Right cardiac atrium (tissue), 5 donors: ENCODE results near the gene RHEX. TPM values are rescaled to one million over a fixed set of nuclear protein-coding genes. Genes with fewer than 3 reads are reported as not detected.

Experiments
- ATAC-seq, 2 donors: fragments of 200-7000 bp; cut with Tn5 transposase; one replicate each; pipeline versions ENCODE4 v1.8.0 to v1.9.1; 2020; ENCODE audit warnings: moderate library complexity in 2 of 2, mild to moderate bottlenecking in 1 of 2
- DNase-seq, 3 donors: peaks; one replicate each; pipeline ENCODE4 v3.0.0-alpha.2; 2020
- H3K27ac ChIP-seq: one replicate; pipeline ENCODE4 v1.5.1; 2013; ENCODE audit warnings: mild to moderate bottlenecking, low read length, control low read depth, moderate library complexity
- H3K27me3 ChIP-seq: one replicate; pipeline ENCODE4 v1.6.1; 2013; ENCODE audit not compliant: control insufficient read depth, insufficient read depth
- H3K4me1 ChIP-seq: one replicate; pipeline ENCODE4 v1.6.1; 2013; ENCODE audit warnings: low read length; ENCODE audit not compliant: control insufficient read depth, insufficient read depth
- H3K4me3 ChIP-seq: one replicate; pipeline ENCODE4 v1.5.1; 2013; ENCODE audit warnings: low read length, control low read depth
- H3K9me3 ChIP-seq: one replicate; pipeline ENCODE4 v1.6.1; 2013; ENCODE audit warnings: low read length; ENCODE audit not compliant: control insufficient read depth
- WGBS: extraction: QIAGEN DNeasy Blood & Tissue Kit; methylation state at CpG from one replicate; pipeline ENCODE4 v1.1.7; 2013; 5-methylcytosine and 5-hydroxymethylcytosine counted together
- intact Hi-C, 4 donors: fragments of 100-400 bp; cut with DNase I; formaldehyde crosslinking; loops; one replicate each; pipeline versions ENCODE4 v1.11.0 to v1.14.0; 2022 to 2023
- polyA plus RNA-seq: library from polyadenylated mRNA; stranded (reverse); fragments of 200-250 nt; gene quantifications from one replicate; pipeline ENCODE4 v1.2.3, GENCODE V29; 2013
- total RNA-seq, 4 donors: library from RNA; stranded (reverse); fragmentation: NEBNext Ultra II Directional; extraction: Animal tissue kit (Norgen Biotek cat#: 25700); gene quantifications; one replicate each; pipeline ENCODE4 v1.2.1, GENCODE V29; 2021
- donor health status: healthy with polysubstance abuse.
- donor health status: DM: no; HTN: yes; CAD: no.
- donor health status: DM: no; HTN: no; CAD: no.
- donor health status: DM: no; HTN: yes; CAD: no; lungs with severe emphysema.
- donor health status: DM: yes; HTN: yes; CAD: no.

Gene RHEX
- total and polyA plus RNA-seq, 5 donors = 0.17 to 1.7 (median 0.82) TPM; not detected in 2

DNA sequence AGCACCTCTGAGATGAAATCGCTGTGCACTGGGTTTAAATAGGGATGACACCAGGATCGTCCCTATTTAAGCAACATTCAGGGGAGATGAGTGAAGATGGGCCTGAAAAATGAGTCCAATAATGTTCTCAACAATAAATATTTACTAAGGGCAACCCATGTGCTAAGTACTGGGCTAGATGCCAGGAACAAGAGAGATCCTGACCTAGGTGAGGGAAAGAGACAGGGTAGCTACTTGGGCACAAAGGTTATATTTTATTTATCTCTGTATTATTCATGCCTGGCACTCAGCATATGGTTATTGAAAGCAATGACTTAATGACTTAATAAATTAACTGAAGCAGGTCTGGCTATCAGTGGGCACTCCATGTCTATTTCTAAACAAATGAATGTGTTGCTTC, 91.6 kb downstream of the RHEX start:
- Histone ChIP-seq H3K4me3 (no peak overlapping the region), H3K9me3 (no peaks in the 10 kb centered on the region), H3K27me3 (no peaks in the 10 kb centered on the region), H3K4me1 (no peaks in the 10 kb centered on the region), H3K27ac (no peak overlapping the region)
- DNase-seq (no peak), ATAC-seq (no peak)
- 80% methylated on average over 2 of the region's 2 CpGs for WGBS
- intact Hi-C loops = no loop called here

- 73% methylated on average over 3 of the region's 3 CpGs for WGBS
- no peaks in the 10 kb centered on the region for H3K27me3 ChIP-seq
- H3K4me3 ChIP-seq = no peak overlapping the region
- ATAC-seq = no peak
- intact Hi-C loops = no loop called here
- H3K27ac ChIP-seq = no peak overlapping the region
- H3K9me3 ChIP-seq = no peaks in the 10 kb centered on the region
- no peak for DNase-seq
- H3K4me1 ChIP-seq = no peaks in the 10 kb centered on the region
Observed at GRCh38 chr1:206145771-206146290, 92.9 kb downstream of the RHEX start.

Other genes starting within 250 kb of the RHEX start
- gene SLC41A1, start 240.0 kb upstream of the RHEX start, total RNA-seq = 100 to 1,000 TPM; 235 to 420 (median 330) TPM
- gene SLC41A1, start 240.0 kb upstream of the RHEX start, polyA plus RNA-seq = 187 TPM
- 1 to 10 TPM in 3 of 4 donors, under 1 TPM in 1; 0.64 to 2.2 (median 1.6) TPM for gene PM20D1, start 203.0 kb upstream of the RHEX start, total RNA-seq
- 1.0 TPM for gene PM20D1, start 203.0 kb upstream of the RHEX start, polyA plus RNA-seq
- gene SLC26A9, start 109.7 kb upstream of the RHEX start, total RNA-seq = 10 to 100 TPM in 2 of 4 donors, 1 to 10 TPM in 2; 7.4 to 28.7 (median 16.0) TPM
- gene SLC26A9, start 109.7 kb upstream of the RHEX start, polyA plus RNA-seq = 12.6 TPM
- gene RAB7B, start 49.8 kb upstream of the RHEX start, total RNA-seq = 1 to 10 TPM; 1.6 to 6.0 (median 4.8) TPM
- 2.8 TPM for gene RAB7B, start 49.8 kb upstream of the RHEX start, polyA plus RNA-seq
- gene CTSE, start 29.3 kb upstream of the RHEX start, total RNA-seq = under 1 TPM in 1 of 4 donors, not detected in 3; 0.18 TPM
- not detected for gene CTSE, start 29.3 kb upstream of the RHEX start, polyA plus RNA-seq
- not detected for gene AVPR1B, start 64.2 kb downstream of the RHEX start, total RNA-seq
- 0.07 TPM for gene AVPR1B, start 64.2 kb downstream of the RHEX start, polyA plus RNA-seq
- gene FAM72A, start 149.7 kb downstream of the RHEX start, total RNA-seq = 1 to 10 TPM; 1.0 to 3.9 (median 1.7) TPM
- 1.1 TPM for gene FAM72A, start 149.7 kb downstream of the RHEX start, polyA plus RNA-seq
- gene SRGAP2, start 150.4 kb downstream of the RHEX start, total RNA-seq = 10 to 100 TPM; 24.5 to 37.0 (median 32.4) TPM
- gene SRGAP2, start 150.4 kb downstream of the RHEX start, polyA plus RNA-seq = 11.5 TPM